ENCODE data around the gene CENPF. TPM values are rescaled to one million over a fixed set of nuclear protein-coding genes. Genes with fewer than 3 reads are reported as not detected.
A peak's percentile ranks its signal among the peaks of the same experiment; 100 is the strongest.

The CENPF gene
- total and polyA plus RNA-seq, 9 of the 15 experiments (the other 6 are each of a cell fraction or from before 2014, with no cell fraction given), result 50.6 to 180 (median 98.3) TPM

DNA sequence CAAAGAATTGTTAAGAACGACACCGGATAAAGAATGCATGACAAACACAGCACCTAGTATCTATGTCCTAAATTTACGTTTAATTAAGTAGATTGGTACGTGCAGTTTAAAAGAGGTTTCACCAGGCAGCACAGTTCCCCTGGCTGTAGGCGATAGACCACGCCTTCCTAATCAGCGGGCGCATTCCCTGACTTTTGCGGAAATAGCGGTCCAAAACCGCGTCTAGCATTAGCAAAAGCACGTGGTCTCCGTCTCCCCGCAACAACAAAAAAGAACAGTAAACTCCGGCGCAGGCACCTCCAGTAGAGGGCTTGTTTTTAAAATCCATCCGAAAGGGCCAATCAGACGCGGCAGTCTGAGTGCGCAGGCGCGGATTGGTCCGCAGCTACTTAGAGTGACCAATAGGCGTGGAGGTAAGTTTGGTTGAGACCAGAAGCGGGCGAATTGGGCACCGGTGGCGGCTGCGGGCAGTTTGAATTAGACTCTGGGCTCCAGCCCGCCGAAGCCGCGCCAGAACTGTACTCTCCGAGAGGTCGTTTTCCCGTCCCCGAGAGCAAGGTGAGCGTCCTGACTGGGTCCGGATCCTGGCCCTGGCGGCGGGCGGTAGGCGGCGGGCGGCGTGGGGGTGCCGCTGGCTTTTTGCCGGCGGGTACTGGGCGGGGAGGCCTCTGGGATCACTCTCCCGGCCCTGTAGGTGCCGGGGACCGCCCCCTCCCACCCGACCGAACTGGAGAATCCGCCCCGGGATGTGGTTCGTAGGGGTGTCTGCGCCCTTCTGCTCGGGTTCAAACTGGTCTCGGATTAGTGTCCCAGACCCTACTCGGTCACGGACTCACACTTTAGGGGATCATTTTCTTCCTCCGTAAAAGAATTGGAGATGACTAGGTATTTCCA, at the start of gene CENPF (continued):
- TF ChIP-seq FOXK1 (CRISPR knock-in tag; IDR thresholded peaks at IDR 0.05; ENCODE audit: borderline replicate concordance) (peak; percentile 91; the same call in 1 of the 2 replicates), DDX20 (tag; IDR thresholded peaks at IDR 0.05; ENCODE audit: low read depth) (no peak), ZFX (CRISPR knock-in tag; IDR thresholded peaks at IDR 0.05) (peak; percentile 89), ZBED1 (IDR thresholded peaks at IDR 0.05) (no peak), SMAD3 (CRISPR knock-in tag; conservative IDR thresholded peaks at IDR 0.05) (0 out of 2 replicates have a peak, but pooled peaks have one; percentile 24), XRCC5 (IDR thresholded peaks at IDR 0.05; ENCODE audit: low read depth, low read length) (peak; percentile 69), C11orf30 (IDR thresholded peaks at IDR 0.05; ENCODE audit: low read depth) (peak; percentile 89), RBM34 (IDR thresholded peaks at IDR 0.05; ENCODE audit: borderline replicate concordance, insufficient read depth, low read length) (no peak), PHF8 (IDR thresholded peaks at IDR 0.05; ENCODE audit: borderline replicate concordance, low read length) (peak; percentile 76; the same call in 1 of the 2 replicates), ZNF133 (CRISPR knock-in tag; IDR thresholded peaks at IDR 0.05) (no peak), MYBL2 (IDR thresholded peaks at IDR 0.05; ENCODE audit: low read depth) (peak; percentile 100), MYBL2 (CRISPR knock-in tag; IDR thresholded peaks at IDR 0.05; ENCODE audit: borderline replicate concordance) (peak; percentile 96; the same call in 1 of the 2 replicates), FOS (IDR thresholded peaks at IDR 0.05; ENCODE audit: extremely low read depth, insufficient read length) (peak; percentile 95), ZNF668 (CRISPR knock-in tag; IDR thresholded peaks at IDR 0.05) (no peak), KLF10 (CRISPR knock-in tag; IDR thresholded peaks at IDR 0.05) (no peak), ARID1B (IDR thresholded peaks at IDR 0.05) (peak; percentile 71), ZKSCAN8 (CRISPR knock-in tag; IDR thresholded peaks at IDR 0.05) (no peak), ERF (CRISPR knock-in tag; IDR thresholded peaks at IDR 0.05) (no peak), CXXC5 (CRISPR knock-in tag; IDR thresholded peaks at IDR 0.05) (peak; percentile 94), MXI1 (IDR thresholded peaks at IDR 0.05; ENCODE audit: low read depth, low read length) (peak; percentile 96)
- TF ChIP-seq, protein P1, sequence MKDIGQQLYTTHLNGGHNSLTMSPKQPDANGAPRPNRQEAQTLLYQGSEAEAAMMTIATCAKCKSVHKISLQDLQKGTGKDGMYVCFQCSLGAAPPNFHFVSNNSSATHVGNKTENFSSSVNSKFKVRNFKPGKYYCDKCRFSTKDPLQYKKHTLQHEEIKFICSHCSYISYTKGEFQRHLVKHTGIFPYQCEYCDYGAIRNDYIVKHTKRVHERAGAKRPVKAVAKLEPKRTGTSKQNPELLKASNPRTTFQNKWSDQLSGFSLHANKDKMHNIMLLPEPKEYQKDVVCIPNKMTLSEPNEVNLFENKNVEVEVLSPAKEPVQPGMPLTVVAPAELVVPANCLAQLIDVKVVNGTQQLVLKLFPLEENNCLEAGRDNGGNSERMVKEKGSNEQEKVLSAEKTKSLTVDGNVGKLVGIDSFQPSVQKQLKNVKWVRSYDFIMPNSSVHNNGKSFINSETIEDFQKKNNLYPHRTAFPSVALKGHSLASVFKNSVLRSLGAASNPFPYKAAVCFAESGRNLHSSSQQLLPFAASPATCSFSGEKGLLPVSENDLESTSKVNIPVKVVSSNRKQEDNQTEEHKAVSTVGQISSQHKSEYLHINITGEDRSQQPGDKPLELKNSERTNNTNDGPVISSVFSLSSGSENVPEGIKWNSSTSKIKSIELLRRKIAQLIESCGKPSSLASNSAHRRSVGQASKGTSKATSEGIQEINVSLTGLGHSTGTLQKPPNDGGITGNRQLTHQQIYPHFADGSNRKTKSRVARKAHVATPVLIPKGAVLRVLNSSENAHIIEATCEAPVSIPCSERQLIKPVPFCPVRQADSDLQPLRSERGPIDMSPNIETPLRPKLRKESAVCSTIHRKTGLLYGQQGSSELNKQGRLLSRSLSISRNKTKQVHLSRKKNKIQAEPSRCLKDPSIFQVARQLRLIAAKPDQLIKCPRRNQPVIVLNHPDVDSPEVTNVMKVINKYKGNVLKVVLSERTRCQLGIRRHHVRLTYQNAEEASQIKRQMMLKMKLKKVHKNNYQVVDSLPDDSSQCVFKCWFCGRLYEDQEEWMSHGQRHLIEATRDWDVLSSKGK (CRISPR knock-in tag; IDR thresholded peaks at IDR 0.05), result no peak
- TF ChIP-seq, protein P2, sequence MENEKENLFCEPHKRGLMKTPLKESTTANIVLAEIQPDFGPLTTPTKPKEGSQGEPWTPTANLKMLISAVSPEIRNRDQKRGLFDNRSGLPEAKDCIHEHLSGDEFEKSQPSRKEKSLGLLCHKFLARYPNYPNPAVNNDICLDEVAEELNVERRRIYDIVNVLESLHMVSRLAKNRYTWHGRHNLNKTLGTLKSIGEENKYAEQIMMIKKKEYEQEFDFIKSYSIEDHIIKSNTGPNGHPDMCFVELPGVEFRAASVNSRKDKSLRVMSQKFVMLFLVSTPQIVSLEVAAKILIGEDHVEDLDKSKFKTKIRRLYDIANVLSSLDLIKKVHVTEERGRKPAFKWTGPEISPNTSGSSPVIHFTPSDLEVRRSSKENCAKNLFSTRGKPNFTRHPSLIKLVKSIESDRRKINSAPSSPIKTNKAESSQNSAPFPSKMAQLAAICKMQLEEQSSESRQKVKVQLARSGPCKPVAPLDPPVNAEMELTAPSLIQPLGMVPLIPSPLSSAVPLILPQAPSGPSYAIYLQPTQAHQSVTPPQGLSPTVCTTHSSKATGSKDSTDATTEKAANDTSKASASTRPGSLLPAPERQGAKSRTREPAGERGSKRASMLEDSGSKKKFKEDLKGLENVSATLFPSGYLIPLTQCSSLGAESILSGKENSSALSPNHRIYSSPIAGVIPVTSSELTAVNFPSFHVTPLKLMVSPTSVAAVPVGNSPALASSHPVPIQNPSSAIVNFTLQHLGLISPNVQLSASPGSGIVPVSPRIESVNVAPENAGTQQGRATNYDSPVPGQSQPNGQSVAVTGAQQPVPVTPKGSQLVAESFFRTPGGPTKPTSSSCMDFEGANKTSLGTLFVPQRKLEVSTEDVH (IDR thresholded peaks at IDR 0.05; ENCODE audit: low read depth, partially characterized antibody), result peak; percentile 39
